ENCODE measurements around the gene LOXL3. TPM values are rescaled to one million over a fixed set of nuclear protein-coding genes. Genes with fewer than 3 reads are reported as not detected.
A peak's percentile ranks its signal among the peaks of the same experiment; 100 is the strongest.

The LOXL3 gene
- total RNA-seq, 1 experiment from 2014 or later, result 29.0 TPM

GRCh38 chr2:74502720-74503505 lies 50.8 kb downstream of the LOXL3 start:
- Histone ChIP-seq H3K4me1 (ENCODE audit: insufficient read depth, low read length) (peaks cover 4% of the 10 kb centered on the region; the same call in 1 of the 2 replicates), H2BK15ac (ENCODE audit: low read depth, low read length) (no peak overlapping the region), H3K23me2 (ENCODE audit: insufficient read length, low read depth, low read length, poor library complexity, severe bottlenecking) (peaks cover 35% of the 10 kb centered on the region), H3K4me2 (ENCODE audit: insufficient read depth, insufficient read length, low read length) (peak overlapping the region; percentile 54), H3K4ac (ENCODE audit: low read depth, low read length) (no peak overlapping the region), H2AK5ac (ENCODE audit: insufficient read length, low read length) (no peak overlapping the region), H3K56ac (ENCODE audit: insufficient read length, low read depth, low read length) (no peak overlapping the region), H3K27ac (ENCODE audit: insufficient read length, low read depth, low read length) (no peak overlapping the region), H4K8ac (replicated peaks; ENCODE audit: insufficient read length, low read depth, low read length) (no peak overlapping the region), H4K5ac (ENCODE audit: insufficient read length, low read depth, low read length) (no peak overlapping the region), H2BK5ac (ENCODE audit: insufficient read length, low read length) (no peak overlapping the region), H3K23ac (ENCODE audit: insufficient read length, low read depth, low read length) (no peak overlapping the region), H2BK12ac (ENCODE audit: insufficient read length, low read depth, low read length) (no peak overlapping the region), H3K79me1 (ENCODE audit: insufficient read depth, low read depth, low read length, poor library complexity, severe bottlenecking) (no peaks in the 10 kb centered on the region), H2AFZ (ENCODE audit: low read length) (no peak overlapping the region), H3K9ac (ENCODE audit: extremely low read depth, insufficient read length, low read length) (no peak overlapping the region), H3T11ph (ENCODE audit: low read length) (no peak overlapping the region), H4K20me1 (ENCODE audit: control insufficient read depth, insufficient read depth, insufficient read length) (no peaks in the 10 kb centered on the region), H3K79me2 (ENCODE audit: insufficient read depth, low read length) (no peaks in the 10 kb centered on the region), H2BK20ac (ENCODE audit: low read depth, low read length, poor library complexity, severe bottlenecking) (no peak overlapping the region), H3K27me3 (ENCODE audit: insufficient read depth, low read length) (peaks cover 73% of the 10 kb centered on the region), H4K91ac (ENCODE audit: insufficient read length, low read depth, low read length) (no peak overlapping the region), H3K18ac (ENCODE audit: insufficient read length, low read depth, low read length) (no peak overlapping the region), H3K9me3 (ENCODE audit: control insufficient read depth, low read depth, low read length) (no peaks in the 10 kb centered on the region), H3K14ac (ENCODE audit: insufficient read depth, low read length) (no peak overlapping the region), H2BK120ac (ENCODE audit: low read depth, low read length, poor library complexity, severe bottlenecking) (no peak overlapping the region)
- Mint-ChIP-seq H3K27me3 (ENCODE audit: low read depth) (peaks cover 83% of the 10 kb centered on the region), H3K9me3 (peaks cover 3 to 5% of the 10 kb centered on the region in 2 experiments; a peak in 3 of 5 replicates), H3K4me3 (peak overlapping the region; percentile 72 to 85), H3K36me3 (ENCODE audit: insufficient read depth in 1 of 3, low read depth in 3 of 3) (peaks cover 24 to 33% (median 24%) of the 10 kb centered on the region in 3 experiments), H3K27ac (no peak overlapping the region), H3K4me1 (peaks cover 56 to 65% of the 10 kb centered on the region in 2 experiments)
- peak; percentile 36; the same call in 2 of the 3 replicates for TF ChIP-seq CTCF (conservative IDR thresholded peaks at IDR 0.05)
- peak; percentile 82 for DNase-seq
- no CpG with 5 or more reads among the region's 67 CpGs for WGBS (ENCODE audit: extremely low coverage, insufficient read length, low lambda C conversion rate)

Measured in H9 (cell line).